NCI-H1694 (cell line): Measurements from ENCODE around the gene TMCC1.
"Not testable (repeated sequence)": the region's sequence is repeated elsewhere in the genome, so short reads cannot be mapped to it uniquely, and the experiment has no call there.

Source experiments
- DNase-seq: peaks from one replicate; lab custom pipeline; 2025; lab: John Stamatoyannopoulos, UW

The TMCC1 gene

DNA sequence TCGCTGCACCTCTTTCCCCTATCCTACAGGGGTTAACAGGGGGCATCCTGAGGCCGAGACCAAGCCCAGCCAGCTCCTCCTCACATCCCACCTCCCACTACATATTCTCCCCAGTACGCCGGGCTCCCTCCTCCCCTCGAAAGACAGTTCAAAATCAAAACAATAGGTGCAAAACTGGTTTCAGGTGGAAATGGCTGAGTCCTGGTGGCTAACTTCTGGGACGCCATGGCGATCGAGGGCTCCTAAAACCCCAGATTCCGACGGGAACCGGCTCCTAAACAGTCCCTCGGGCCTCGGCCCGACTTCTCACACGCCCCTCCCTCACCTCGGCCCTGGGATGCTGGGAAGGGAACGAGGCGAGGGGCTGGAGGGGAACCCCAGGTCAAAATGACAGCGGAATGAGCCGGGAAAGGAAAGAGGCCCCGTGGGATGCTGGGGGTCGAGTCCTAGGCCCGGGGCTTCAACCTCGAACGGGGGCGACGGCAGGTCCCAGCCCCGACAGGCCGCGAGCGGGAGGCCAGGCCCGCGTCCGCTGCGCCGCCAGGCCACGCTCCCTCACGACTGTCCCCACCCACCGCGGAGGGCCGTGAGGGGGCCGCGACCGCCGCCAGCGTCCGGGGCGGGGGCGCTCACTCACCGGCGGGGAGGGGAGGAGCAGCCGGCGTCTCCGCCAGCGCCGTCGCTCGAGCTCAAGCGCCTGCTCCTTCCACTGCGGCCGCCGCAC is 492 bp downstream of the TMCC1 start:
- DNase-seq = no peak

DNA sequence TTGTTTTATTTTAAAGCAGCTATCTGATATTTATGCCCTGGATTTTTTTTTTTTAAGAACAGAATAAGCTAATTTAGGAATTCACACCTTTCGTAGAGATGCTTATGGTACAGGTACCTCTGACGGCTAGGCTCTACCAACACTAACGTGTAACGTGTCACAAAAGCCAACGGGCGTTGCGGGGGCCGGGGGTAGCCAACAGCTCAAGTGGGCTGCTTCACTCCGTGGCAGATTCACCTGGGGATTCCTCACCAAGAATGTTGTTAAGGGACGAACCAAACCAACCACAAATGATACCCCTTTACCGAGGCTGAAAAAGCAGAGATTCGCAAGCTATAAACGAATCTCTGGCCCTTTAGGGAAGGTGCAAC is 1.0 kb downstream of the TMCC1 start:
- no peak for DNase-seq

DNA sequence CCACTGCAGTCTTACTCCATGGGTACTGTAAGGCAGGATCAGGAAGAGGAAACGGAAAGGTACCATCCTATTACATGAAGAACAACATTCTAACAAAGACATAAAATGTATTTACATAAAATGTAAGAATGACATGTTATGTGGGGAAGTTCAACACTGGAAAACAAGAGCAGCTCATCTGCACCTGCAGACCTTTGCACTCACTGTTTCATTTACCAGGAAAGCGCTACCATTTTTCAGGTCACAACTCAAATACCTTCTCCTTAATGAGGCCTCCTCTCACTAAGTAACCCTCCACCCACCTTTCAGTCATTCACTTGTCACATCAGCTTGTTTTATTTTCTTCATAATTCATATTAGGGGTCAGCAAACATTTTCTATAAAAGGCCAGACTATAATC is 2.6 kb downstream of the TMCC1 start:
- no peak for DNase-seq

DNA sequence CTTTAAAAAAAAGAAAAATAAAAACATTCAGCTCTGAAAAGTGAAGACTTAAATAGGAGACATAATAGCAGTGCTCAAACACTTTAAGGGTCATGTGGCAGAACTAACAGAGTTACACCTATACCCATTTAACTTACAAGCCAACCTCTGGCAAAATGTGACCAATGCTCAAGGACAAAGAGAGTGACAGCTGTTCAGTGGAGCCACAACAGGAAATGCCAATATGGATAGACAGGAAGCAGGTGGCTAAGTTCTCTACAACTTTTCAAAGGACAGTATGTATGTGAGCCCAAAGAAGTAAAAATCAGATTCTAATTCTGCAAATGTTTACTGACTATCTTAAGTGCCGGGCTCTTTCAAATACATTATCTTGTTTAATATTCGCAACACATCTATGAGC is 3.4 kb downstream of the TMCC1 start:
- DNase-seq = no peak

DNA sequence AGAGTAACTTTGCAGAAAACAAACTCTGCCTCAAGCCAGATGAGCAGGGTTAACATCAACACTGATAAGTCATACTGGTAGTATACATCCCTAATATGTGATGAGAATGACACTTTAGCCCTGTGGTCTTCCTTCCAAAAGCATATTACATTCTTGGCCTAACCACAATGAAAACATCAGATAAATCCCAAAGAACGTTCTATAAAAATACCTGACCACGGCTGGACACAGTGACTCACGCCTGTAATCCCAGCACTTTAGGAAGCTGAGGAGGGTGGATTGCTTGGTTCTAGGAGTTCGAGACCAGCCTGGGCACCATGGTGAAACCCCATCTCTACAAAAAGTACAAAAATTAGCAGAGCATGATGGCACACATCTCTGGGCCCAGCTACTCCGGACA is 4.7 kb downstream of the TMCC1 start:
- DNase-seq = no peak

DNA sequence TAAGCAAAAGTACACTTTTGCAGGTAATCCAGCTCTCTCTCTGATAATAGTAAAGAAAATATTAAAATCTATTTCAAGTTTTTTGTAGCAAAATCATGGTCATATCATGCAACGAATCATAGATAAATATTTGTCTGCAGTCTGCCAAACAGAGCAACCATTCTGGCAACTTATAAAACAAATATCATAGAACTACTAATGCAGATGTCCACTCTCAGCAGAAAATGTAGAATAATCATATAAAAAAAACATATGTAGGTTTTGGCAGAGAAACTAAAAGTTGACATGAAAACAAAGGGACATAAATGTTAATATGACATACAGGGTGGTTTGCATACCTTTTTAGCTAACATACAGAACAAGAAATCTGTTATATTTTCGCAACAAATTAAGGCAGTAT is 12.2 kb downstream of the TMCC1 start:
- no peak for DNase-seq

DNA sequence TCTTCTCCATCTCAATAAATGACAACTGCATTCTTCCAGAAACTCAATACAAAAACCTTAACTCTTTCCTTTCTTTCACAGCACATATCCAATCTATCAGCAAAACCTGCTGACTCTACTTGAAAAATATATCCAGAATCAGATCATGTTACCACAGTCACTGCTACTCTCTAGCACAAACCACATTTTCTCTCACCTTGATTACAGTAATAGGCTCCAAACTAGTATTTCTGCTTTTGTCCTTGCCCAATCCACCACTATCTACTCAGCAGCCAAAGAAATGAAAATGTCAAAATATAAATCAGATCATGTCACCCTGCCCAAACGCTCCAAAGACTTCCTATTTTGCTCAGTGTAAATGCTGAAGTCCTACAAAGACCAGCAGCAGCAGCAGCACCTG is 15.2 kb downstream of the TMCC1 start:
- no peak for DNase-seq

DNA sequence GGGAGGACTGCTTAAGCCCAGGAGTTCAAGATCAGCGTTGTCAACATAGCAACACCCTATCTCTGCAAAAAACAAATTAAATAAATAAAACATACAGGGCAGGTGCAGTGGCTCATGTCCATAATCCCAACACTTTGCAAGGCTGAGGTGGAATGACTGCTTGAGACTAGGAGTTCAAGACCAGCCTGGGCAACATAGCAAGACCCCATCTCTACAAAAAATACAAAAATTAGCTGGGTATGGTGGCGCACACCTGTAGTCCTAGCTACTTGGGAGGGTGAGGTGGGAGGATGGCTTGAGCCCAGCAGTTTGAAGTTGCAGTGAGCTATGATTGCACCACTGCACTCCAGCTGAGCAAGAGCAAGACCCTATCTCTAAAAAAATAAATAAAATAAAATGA is 19.0 kb downstream of the TMCC1 start:
- not testable (repeated sequence) for DNase-seq

DNA sequence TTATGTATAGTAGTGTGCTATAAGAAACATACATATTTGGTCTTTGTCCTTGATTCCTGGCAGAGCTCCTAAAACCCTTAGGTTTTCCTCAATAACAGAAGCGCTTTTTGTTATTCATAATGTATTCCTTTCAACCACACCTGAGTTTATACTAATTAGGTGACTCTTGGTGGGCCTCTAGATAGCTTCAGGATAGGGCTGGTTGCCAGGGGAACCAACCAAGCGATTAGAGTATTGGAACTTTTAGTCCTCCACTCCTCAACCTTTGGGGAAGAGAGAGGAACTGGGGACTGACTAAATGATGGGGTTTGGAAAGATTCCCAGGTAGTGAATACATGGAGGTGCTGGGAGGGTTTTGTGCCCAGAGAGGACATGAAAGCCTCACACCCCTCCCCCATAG is 24.6 kb downstream of the TMCC1 start:
- DNase-seq = no peak

DNA sequence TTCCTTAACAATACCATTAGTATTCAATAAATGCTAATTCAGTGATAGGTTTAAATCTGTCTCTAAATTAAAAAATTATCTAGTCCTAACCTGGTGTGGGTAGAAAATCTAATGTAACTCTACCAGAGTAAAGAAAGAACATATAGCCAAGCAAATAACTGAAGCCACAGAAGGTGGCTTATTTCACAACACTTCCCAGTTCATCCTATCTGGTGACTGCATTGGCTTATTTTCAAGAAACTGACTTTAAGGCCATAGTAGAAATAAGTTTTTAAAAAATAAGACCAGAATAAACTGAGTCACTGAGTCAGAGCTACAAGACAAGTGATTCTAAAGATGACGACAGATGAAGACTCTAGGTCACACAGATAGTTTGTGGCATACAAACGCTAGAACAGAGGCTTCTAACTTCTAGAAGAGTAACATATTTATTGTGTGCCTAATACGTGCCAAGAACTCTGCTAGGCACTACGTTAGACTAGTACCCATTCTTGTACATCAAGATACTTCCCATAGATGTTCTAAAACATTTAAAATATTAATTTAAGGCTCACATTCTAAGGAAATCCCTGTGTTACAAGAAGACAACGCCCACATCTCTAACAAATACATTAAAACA is 25.9 kb downstream of the TMCC1 start:
- no peak for DNase-seq

DNA sequence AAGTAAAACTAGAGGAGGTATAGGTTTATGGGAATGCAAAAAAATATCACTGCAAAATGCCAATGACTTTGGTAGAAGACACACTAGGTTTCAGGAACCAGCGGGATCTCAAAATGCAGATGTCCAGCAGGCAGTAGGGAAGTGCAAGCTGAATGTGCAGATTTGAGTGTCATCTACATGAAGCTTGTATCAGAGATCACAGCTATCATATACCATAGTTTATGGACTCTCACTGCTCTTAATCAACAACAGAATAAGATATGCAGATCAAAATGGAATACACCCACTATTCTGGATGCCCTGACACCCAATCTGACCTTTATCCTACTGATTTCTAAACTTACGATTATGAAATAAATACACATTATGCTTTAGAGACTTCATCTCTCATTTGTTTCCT is 27.7 kb downstream of the TMCC1 start:
- DNase-seq = no peak

DNA sequence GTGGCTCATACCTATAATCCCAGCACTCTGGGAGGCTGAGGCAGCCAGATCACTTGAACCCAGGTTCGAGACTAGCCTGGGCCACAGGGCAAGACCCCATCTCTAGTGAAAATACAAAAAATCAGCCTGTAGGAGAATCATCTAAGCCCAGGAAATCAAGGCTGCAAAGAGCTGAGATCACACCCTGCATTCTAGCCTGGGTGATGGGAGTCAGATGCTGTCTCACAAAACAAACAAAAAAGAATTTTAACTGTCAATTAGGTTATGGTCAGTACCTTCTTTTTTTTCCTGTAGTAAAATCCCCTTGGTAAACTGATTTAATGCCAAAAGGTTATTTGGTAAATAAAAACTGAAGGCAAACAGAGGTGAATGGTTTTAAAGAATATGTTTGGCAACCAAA is 29.0 kb downstream of the TMCC1 start:
- DNase-seq = no peak

DNA sequence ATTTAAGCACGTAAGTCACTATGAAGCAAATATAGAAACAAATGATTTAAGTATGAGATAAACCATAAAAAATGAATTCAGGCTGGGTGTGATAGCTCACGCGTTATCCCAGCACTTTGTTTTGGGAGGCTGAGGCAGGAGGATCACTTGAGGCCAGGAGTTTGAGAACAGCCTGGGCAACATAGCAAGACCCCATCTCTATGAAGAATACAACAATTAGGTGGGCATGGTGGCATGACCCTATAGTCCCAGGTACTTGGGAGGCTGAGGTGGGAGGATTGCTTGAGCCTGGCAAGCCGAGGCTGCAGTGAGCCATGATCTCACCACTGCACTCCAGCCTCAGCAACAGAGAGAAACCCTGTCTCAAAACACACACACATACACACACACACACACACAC is 34.2 kb downstream of the TMCC1 start:
- no peak for DNase-seq

DNA sequence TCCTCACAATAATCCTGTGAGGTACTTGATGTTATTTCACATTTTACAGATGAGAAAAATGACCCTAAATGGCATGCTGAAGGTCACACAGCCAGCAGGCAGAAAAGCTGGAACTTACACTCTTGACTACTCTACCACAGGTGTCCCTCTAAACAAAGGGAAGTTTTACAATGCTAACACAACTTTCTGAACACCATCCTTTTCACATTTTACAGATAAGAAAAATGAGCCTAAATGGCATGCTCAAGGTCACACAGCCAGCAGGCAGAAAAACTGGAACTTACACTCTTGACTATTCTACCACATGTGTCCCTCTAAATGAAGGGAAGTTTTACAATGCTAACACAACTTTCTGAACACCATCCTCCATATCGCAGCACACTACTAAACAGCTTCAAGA is 35.6 kb downstream of the TMCC1 start:
- no peak for DNase-seq

DNA sequence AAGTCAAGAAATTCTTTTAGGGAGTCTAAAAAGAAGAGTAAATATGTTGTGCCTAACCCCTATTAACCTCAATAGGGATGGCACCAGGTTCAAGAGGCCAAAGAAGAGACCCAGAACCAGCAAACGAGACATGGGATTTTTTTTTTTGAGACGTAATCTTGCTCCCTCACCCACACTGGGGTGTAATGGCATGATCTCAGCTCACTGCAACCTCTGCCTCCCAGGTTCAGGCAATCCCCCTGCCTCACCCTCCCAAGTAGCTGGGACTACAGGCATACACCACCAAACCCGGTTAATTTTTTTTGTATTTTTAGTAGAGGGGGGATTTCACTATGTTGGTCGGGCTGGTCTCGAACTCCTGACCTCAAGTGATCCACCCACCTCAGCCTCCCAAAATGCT is 36.7 kb downstream of the TMCC1 start:
- DNase-seq = not testable (repeated sequence)

DNA sequence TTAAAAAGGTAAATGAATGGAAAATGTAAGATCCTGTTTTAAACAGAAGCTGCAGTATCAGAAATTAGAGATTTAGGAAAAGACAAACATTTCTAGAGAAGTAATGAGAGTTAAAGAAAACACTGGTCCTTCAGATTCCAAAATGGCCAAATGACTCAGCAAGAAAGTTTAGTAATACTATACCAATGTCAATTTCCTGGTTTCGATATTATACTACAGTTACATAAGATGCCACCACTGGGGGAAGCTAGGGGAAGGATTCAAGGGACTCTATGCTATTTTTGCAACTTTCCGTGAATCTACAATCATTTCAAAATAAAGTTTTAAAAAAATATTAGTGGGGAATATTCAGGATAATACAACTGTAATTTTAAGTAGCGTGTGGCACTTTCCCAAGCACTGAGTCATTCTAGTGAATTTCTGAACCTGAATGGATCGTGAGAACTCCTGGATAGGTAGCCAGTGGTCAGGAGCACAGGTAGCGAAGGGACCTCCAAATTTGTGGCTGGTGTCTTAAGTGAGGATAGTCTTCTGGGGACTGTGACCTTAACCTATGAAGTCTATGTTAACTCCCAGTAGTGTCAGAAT is 37.6 kb downstream of the TMCC1 start:
- no peak for DNase-seq

DNA sequence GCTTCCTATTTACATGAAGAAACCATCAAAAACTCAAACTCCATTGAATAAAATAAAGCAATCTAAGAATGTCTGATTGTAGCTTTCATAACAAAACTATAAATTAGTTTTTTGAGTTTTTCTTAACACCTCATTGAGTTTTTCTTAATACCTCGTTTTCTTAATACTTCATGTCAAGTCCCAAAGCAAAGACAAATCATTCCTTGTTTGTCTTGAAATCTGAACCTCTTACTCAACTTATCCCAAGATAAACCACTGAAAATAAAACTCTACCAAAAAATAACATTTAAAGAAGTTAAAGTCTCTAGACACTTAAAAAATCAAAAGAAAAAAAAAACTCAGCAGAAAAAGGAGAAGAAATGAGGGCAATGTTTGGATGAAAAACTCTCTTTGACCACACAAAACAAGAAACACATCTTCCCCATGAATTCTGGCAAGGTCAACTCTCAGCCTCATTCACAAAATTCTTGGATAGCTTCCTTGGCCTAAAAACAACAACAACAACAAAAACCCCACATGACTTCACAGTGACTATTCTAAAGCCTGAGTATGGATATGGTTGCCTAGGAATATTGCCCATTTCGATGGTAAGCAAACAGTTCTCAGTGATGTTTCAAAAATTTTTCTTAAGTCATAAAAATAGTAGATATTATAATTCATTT is 38.2 kb downstream of the TMCC1 start:
- no peak for DNase-seq

DNA sequence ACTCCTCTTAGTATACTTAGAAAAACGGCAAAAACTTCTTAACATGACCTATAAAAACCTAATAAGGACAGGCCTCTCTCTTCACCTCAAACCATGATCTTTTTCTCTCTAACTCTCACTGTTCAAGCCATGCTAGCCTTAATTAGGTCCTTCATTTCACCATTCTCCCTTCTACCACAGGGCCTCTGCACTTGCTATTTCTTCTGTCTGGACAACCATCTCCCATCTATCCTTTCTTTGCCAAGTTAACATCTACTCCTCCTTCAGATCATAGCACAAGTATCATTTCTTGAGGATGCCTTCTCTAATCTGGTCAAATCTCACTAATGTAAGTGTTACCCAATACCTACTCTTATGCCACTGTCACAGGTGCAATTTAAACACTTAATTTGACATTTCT is 39.1 kb downstream of the TMCC1 start:
- DNase-seq = no peak

DNA sequence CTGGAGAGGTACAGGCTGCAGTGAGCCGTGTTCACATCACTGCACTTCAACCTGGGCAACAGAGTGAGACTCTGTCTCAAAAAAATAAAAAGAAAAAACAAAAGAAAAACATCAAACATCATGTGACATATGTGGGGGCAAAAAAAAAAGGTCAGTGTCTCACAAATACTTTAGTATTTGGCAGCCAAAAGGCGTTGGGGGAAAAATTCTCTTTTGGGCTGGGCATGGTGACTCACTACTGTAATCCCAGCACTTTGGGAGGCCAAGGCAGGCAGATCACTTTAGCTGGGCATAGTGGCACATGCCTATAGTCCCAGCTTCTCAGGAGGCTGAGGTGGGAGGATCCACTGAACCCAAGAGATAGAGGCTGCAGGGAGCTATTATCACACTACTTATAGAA is 47.6 kb downstream of the TMCC1 start:
- DNase-seq = no peak

DNA sequence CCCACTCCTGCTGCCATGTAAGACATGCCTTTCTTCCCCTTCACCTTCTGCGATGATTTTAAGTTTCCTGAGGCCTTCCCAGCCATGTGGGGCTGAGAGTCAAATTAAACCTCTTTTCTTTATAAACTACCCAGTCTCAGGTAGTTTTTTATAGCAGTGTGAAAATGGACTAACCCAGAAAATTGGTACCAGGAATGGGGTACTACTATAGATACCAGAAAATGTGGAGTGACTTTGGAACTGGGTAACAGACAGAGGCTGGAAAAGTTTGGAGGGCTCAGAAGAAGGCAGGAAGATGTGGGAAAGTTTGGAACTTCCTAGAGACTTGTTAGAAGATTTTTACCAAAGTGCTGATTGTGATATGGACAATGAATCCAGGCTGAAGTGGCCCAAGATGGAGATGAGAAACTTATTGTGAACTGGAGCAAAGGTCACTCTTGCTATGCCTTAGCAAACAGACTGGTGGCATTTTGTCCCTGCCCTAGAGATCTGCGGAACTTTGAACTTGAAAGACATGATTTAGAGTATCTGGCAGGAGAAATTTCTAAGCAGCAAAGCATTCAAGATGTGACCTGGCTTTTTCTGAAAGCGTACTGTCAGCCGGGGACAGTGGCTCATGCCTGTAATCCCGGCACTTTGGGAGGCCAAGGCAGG is 52.7 kb downstream of the TMCC1 start:
- no peak for DNase-seq

DNA sequence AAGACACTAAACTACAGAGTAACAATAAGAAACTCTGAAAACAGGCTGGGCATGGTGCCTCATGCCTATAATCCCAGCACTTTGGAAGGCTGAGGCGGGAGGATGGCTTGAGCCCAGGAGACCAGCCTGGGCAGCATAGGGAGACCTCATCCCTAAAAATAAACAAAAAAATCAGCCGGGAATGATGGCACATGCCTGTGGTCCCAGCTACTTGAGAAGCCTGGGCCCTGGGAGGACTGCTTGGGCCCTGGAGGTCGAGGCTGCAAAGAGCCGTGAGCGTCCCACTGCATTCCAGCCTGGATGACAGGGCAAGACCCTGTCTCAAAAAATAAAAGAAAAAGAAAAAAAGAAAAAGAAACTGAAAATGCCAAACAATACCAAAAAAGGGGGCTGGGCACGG is 55.4 kb downstream of the TMCC1 start:
- DNase-seq = no peak

DNA sequence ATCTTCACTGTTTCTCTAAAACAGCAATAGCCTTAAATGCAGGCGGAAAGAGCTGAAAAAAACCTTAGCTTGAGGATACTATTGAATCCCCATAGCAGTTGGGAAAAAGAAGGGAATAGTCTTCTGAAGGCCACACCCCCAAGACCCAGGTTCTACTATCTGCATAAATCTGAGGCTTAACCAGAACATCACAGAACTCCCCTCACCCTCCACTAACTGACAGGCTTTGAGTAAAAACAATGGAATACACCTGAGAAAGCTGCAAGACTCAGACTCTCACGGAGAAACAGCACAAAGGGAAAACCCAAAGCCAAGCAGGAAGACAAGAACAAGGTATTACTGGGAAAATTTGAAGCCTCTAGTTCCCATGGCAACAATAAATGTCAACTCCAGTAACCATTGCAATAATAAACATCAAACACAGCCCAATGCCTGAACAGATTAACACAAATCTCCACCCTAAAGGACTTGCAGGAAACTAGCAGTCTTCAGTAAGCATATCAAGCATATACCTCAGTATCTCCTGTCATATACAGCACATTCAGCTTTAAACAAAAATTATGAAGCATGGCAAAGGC is 56.4 kb downstream of the TMCC1 start:
- no peak for DNase-seq
